Natural killer cell (primary cell): Measurements from ENCODE around the gene P3H3. TPM values are rescaled to one million over a fixed set of nuclear protein-coding genes. Genes with fewer than 3 reads are reported as not detected.
A peak's percentile ranks its signal among the peaks of the same experiment; 100 is the strongest.

Source experiments
- ATAC-seq, 3 donors: fragments of 150-1000 bp in 2 of 3; fragments of 200-7000 bp in 1 of 3; cut with Tn5 transposase; 1 replicate in 1 of 3; 2 replicates in 2 of 3; pipeline ENCODE4 v1.10.0; 2021; ENCODE audit warnings: mild to moderate bottlenecking in 2 of 3, moderate library complexity in 2 of 3
- DNase-seq, 2 donors: peaks; one replicate each; pipeline versions ENCODE4 v3.0.0 to v3.0.0-alpha.2; 2013 to 2021; ENCODE audit warnings: mixed read lengths in 1 of 2
- H3K27ac ChIP-seq: one replicate; pipeline ENCODE4 v1.5.1; 2013; ENCODE audit warnings: mild to moderate bottlenecking, low read length
- H3K27me3 ChIP-seq: one replicate; pipeline ENCODE4 v1.6.1; 2013; ENCODE audit warnings: low read length; ENCODE audit not compliant: control insufficient read depth, insufficient read depth
- H3K36me3 ChIP-seq: one replicate; pipeline ENCODE4 v1.6.1; 2013; ENCODE audit warnings: low read length; ENCODE audit not compliant: control insufficient read depth, insufficient read depth
- H3K4me1 ChIP-seq: one replicate; pipeline ENCODE4 v1.6.1; 2013; ENCODE audit warnings: low read length; ENCODE audit not compliant: control insufficient read depth, insufficient read depth
- H3K4me3 ChIP-seq: one replicate; pipeline ENCODE4 v1.5.1; 2013; ENCODE audit warnings: low read length
- H3K9me3 ChIP-seq: one replicate; pipeline ENCODE4 v1.6.1; 2013; ENCODE audit warnings: low read length; ENCODE audit not compliant: control insufficient read depth, insufficient read depth
- H3K27ac Mint-ChIP-seq, 2 donors: one replicate each; pipeline ENCODE4 v1.8.0; 2022; ENCODE audit warnings: mild to moderate bottlenecking in 2 of 2, mixed read lengths in 2 of 2, moderate library complexity in 1 of 2
- H3K27me3 Mint-ChIP-seq, 2 donors: one replicate each; pipeline ENCODE4 v1.8.0; 2022; ENCODE audit warnings: low read depth in 2 of 2, mixed read lengths in 2 of 2
- H3K36me3 Mint-ChIP-seq: one replicate; pipeline ENCODE4 v1.8.0; 2022; ENCODE audit warnings: mixed read lengths
- H3K4me1 Mint-ChIP-seq, 2 donors: one replicate each; pipeline ENCODE4 v1.8.0; 2022; ENCODE audit warnings: mixed read lengths in 2 of 2
- H3K4me3 Mint-ChIP-seq: one replicate; pipeline ENCODE4 v1.8.0; 2022; ENCODE audit warnings: mild to moderate bottlenecking, moderate library complexity, mixed read lengths
- H3K9me3 Mint-ChIP-seq, 2 donors: one replicate each; pipeline ENCODE4 v1.8.0; 2022; ENCODE audit warnings: mixed read lengths in 2 of 2
- WGBS: methylation state at CpG from one replicate; pipeline ENCODE4 v1.1.7; 2013; ENCODE audit warnings: missing lambda C conversion rate; ENCODE audit not compliant: insufficient coverage; 5-methylcytosine and 5-hydroxymethylcytosine counted together
- intact Hi-C: fragments of 100-400 bp; cut with micrococcal nuclease; formaldehyde crosslinking; loops from one replicate; pipeline ENCODE4 v1.14.2; 2022
- total RNA-seq, 4 donors: library from RNA; stranded (reverse); fragments of 120-200 nt in 1 of 4; gene quantifications; one replicate each; pipeline versions ENCODE4 v1.2.3 to v1.2.4, GENCODE V29; 2013 to 2022
- TF ChIP-seq, protein P1 (sequence below): fragments of 200-600 bp; IDR thresholded peaks from one replicate; pipeline ENCODE4 v1.8.0; 2022; ENCODE audit warnings: antibody characterized with exemption

P3H3 gene
- total RNA-seq, 3 donors from 2014 or later (not counting 1 experiment from before 2014, with no cell fraction given) = 0.72 to 1.8 TPM; not detected in 1

DNA sequence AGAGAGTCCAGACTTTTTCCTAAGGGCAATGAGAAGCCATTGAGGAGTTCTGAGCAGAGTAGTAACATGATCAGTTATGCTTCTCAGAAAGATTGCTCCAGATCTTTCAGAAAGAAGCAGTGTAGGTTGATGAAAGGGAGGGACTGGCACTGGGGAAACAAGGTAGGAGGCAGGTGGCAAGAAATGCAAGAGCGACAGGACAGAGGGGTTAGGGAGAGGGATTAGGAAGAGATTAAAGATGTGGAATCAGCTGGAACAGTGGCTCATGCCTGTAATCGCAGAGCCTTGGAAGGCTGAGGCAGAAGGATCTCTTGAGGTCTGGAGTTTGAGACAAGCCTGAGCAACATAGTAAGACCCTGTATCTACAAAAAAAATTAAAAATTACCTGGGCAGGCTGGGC is 19.5 kb downstream of the P3H3 start:
- no peak overlapping the region for H3K4me3 ChIP-seq
- Mint-ChIP-seq H3K27ac (no peak overlapping the region), H3K9me3 (no peaks in the 10 kb centered on the region), H3K36me3 (no peaks in the 10 kb centered on the region), H3K4me1 (peaks cover 8 to 26% of the 10 kb centered on the region in 2 donors), H3K4me3 (no peak overlapping the region), H3K27me3 (no peaks in the 10 kb centered on the region)
- no peak for ATAC-seq
- no peak overlapping the region for H3K27ac ChIP-seq
- DNase-seq = no peak
- H3K27me3 ChIP-seq = no peaks in the 10 kb centered on the region
- intact Hi-C loops = no loop called here
- peaks cover 15% of the 10 kb centered on the region for H3K4me1 ChIP-seq
- WGBS = 100% methylated on average over 2 of the region's 2 CpGs
- no peaks in the 10 kb centered on the region for H3K9me3 ChIP-seq
- TF ChIP-seq, protein P1, sequence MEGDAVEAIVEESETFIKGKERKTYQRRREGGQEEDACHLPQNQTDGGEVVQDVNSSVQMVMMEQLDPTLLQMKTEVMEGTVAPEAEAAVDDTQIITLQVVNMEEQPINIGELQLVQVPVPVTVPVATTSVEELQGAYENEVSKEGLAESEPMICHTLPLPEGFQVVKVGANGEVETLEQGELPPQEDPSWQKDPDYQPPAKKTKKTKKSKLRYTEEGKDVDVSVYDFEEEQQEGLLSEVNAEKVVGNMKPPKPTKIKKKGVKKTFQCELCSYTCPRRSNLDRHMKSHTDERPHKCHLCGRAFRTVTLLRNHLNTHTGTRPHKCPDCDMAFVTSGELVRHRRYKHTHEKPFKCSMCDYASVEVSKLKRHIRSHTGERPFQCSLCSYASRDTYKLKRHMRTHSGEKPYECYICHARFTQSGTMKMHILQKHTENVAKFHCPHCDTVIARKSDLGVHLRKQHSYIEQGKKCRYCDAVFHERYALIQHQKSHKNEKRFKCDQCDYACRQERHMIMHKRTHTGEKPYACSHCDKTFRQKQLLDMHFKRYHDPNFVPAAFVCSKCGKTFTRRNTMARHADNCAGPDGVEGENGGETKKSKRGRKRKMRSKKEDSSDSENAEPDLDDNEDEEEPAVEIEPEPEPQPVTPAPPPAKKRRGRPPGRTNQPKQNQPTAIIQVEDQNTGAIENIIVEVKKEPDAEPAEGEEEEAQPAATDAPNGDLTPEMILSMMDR = no peak
- no peaks in the 10 kb centered on the region for H3K36me3 ChIP-seq

DNA sequence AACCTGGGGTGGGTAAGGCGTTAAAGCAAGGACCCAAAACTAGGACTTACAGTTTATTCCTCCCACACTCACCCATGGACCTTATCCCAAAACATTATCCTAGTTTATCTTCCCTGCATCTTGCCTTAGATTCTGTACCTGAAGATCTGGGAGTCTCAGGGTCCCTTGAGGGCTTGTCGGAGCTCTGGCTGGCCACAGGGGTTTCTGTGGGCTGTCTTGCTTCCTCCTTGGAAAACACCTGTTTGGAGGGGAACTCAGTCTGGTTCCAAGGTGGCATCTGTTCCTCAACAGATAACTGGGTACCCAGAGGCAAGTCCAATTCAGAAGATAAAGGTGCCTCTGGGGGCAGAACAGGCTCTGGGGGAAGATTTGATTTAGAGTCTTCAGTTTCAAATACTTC is 21.2 kb downstream of the P3H3 start:
- Mint-ChIP-seq H3K27ac (peak overlapping the region in 1 of 2 donors; percentile 55), H3K9me3 (no peaks in the 10 kb centered on the region), H3K36me3 (no peaks in the 10 kb centered on the region), H3K27me3 (no peaks in the 10 kb centered on the region), H3K4me3 (no peak overlapping the region), H3K4me1 (peaks cover 8 to 43% of the 10 kb centered on the region in 2 donors)
- H3K27me3 ChIP-seq = no peaks in the 10 kb centered on the region
- H3K9me3 ChIP-seq = no peaks in the 10 kb centered on the region
- 53% methylated on average over 2 of the region's 2 CpGs for WGBS
- no peaks in the 10 kb centered on the region for H3K36me3 ChIP-seq
- no peak for DNase-seq
- no peak overlapping the region for H3K27ac ChIP-seq
- peaks cover 22% of the 10 kb centered on the region for H3K4me1 ChIP-seq
- intact Hi-C loops = no loop called here
- no peak for ATAC-seq
- H3K4me3 ChIP-seq = no peak overlapping the region
- TF ChIP-seq, protein P1 = no peak

DNA sequence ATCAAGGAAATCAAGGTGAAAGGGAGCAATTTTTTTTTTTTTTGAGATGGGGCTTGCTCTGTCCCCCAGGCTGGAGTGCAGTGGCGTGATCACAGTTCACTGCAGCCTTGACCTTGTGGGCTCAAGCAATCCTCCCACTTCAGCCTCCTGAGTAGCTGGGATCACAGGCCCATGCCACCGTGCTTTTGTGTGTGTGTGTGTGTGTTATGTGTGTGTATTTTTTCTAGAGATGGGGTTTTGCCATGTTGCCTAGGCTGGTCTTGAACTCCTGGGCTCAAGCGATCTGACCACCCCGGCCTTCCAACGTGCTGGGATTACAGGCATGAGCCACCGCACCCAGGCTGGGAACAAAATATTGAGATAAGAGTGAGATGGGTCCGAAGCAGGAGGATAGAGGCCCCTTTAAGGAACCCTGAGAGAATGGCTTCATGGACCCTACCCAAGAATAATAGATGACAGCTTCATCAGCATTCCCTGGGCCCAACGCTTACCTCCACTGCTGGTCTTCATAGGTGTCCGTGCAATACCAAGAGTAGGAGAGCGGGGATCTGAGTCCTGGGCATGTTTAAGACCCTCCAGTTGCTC is 21.9 kb downstream of the P3H3 start:
- no peaks in the 10 kb centered on the region for H3K9me3 Mint-ChIP-seq
- peak overlapping the region in 1 of 2 donors; percentile 55 for H3K27ac Mint-ChIP-seq
- intact Hi-C loops = no loop called here
- no peaks in the 10 kb centered on the region for H3K36me3 ChIP-seq
- no peak for ATAC-seq
- H3K27ac ChIP-seq = no peak overlapping the region
- peaks cover 8 to 43% of the 10 kb centered on the region in 2 donors for H3K4me1 Mint-ChIP-seq
- H3K27me3 ChIP-seq = no peaks in the 10 kb centered on the region
- no peaks in the 10 kb centered on the region for H3K36me3 Mint-ChIP-seq
- H3K9me3 ChIP-seq = no peaks in the 10 kb centered on the region
- H3K4me3 Mint-ChIP-seq = peak overlapping the region; percentile 13
- TF ChIP-seq, protein P1 = no peak
- no peaks in the 10 kb centered on the region for H3K27me3 Mint-ChIP-seq
- H3K4me1 ChIP-seq = peaks cover 22% of the 10 kb centered on the region
- H3K4me3 ChIP-seq = no peak overlapping the region
- 92% methylated on average over 10 of the region's 10 CpGs for WGBS
- DNase-seq = no peak

DNA sequence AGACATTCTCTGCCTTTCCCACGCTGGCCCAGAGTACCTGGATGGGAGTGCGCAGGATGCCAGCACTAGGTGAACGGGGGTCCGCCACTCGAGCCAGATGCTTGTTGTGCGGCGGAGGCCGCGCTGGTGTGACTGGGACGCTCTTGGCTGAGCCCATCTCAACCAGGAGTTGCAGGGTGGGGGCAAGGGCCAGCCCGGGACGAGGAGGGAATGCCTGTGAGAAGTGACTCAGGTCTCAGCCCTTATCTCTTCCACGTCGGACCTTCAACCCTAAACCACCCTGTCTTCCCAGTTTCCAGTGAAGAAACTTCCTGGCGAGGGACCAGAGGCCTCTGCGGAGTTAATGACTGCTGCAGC is 22.6 kb downstream of the P3H3 start:
- Histone ChIP-seq H3K4me1 (peaks cover 22% of the 10 kb centered on the region), H3K9me3 (no peaks in the 10 kb centered on the region), H3K4me3 (peak overlapping the region; percentile 76), H3K27me3 (no peaks in the 10 kb centered on the region), H3K27ac (no peak overlapping the region), H3K36me3 (peaks cover 3% of the 10 kb centered on the region)
- DNase-seq (no peak), ATAC-seq (no peak)
- no peak overlapping the region for H3K4me3 Mint-ChIP-seq
- intact Hi-C loops = no loop called here
- no peaks in the 10 kb centered on the region for H3K36me3 Mint-ChIP-seq
- TF ChIP-seq, protein P1 = no peak
- H3K9me3 Mint-ChIP-seq = no peaks in the 10 kb centered on the region
- WGBS = 69% methylated on average over 16 of the region's 16 CpGs
- no peaks in the 10 kb centered on the region for H3K27me3 Mint-ChIP-seq
- peaks cover 8 to 43% of the 10 kb centered on the region in 2 donors for H3K4me1 Mint-ChIP-seq
- peak overlapping the region; percentile 95 to 99 for H3K27ac Mint-ChIP-seq
